ENCODE results near the gene ZDHHC15. TPM values are rescaled to one million over a fixed set of nuclear protein-coding genes. Genes with fewer than 3 reads are reported as not detected.
"Not testable (repeated sequence)": the region's sequence is repeated elsewhere in the genome, so short reads cannot be mapped to it uniquely, and the experiment has no call there.

The ZDHHC15 gene
- 1.6 TPM for polyA plus RNA-seq (2012; ENCODE audit: insufficient read depth, insufficient read length)

DNA sequence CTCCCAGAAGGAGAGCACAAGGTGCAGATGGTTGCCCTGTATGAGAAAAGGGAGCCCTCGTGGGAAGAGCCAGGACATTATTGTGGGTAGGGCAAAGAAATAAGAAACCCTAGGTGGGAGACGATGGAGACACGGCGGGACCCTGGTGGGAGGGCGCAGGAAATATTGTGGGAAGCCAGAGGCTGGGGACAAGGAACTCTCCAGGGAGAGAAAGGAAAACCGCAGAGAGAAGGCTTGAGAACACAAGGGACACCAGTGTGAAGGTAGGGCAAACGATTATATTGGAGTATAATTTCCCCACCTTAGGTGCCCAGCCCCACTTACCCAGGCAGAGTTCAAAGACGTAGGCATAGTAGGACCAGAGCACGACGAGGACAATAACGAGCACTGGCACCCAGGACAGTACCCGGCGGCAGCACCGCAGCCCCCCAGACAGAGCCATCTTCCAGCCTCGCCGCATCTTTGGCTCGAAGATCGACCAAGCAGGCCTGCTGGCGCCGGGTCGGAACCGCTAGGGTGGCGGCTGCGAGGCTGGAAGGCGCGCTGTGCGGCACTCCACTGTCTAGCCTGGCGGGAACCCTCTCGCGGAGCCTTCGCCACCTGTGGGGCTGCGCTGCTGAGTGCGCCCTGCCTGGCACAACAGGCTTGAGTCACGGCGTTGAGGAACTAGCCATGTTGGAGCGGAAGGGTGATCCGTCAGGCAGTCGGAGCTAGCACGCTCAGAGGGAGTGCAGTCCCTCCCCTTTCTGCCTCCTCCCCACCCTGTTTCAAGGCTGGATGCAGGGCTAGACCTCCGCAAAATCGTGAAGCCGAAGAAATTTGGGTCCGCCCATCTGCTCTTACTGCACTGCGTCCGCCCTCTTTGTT lies at the start of gene ZDHHC15:
TSS of gene ZDHHC15 (minus strand) at position 473 of the 867 bp plus-strand sequence. CDS start at position 460, 13 bp downstream.
- peak within 1 kb of the TSS; percentile 69 for H3K4me3 ChIP-seq (ENCODE audit: low read length)
- DNase-seq (ENCODE audit: low read depth, low spot score) = peak; percentile 66

GRCh38 chrX:75560544-75560943 lies 37.7 kb upstream of the ZDHHC15 start:
- not testable (repeated sequence) for H3K4me3 ChIP-seq (ENCODE audit: low read length); DNase-seq (ENCODE audit: low read depth, low spot score)

GRCh38 chrX:75547783-75548182 lies 24.9 kb upstream of the ZDHHC15 start:
- peak; percentile 91 for DNase-seq (ENCODE audit: low read depth, low spot score)
- H3K4me3 ChIP-seq (ENCODE audit: low read length) = no peak overlapping the region

- no peak overlapping the region for H3K4me3 ChIP-seq (ENCODE audit: low read length)
- DNase-seq (ENCODE audit: low read depth, low spot score) = no peak
These were observed 24.1 kb upstream of the ZDHHC15 start for GRCh38 chrX:75546724-75547511.

GRCh38 chrX:75544786-75545185 lies 21.9 kb upstream of the ZDHHC15 start:
- no peak for DNase-seq (ENCODE audit: low read depth, low spot score)
- no peak overlapping the region for H3K4me3 ChIP-seq (ENCODE audit: low read length)

DNA sequence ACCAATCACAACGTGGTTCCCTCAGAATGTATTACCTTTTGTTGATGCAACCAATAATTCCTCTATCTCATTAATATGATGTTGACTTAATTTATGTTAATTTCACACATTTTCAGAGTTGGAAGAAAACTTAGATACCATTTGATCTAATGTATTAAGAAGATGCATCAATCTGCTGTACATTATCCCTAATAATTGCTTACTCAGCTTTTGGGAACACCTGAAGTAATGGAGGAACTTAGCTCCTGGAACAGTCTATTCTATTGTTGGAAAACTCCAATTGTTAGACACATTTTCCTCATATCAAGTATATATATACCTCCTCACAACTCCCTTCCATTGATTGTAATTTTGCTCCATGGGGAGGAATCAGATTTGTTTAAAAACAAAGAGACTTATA lies 38.9 kb downstream of the ZDHHC15 start:
- H3K4me3 ChIP-seq (ENCODE audit: low read length) = no peak overlapping the region

DNA sequence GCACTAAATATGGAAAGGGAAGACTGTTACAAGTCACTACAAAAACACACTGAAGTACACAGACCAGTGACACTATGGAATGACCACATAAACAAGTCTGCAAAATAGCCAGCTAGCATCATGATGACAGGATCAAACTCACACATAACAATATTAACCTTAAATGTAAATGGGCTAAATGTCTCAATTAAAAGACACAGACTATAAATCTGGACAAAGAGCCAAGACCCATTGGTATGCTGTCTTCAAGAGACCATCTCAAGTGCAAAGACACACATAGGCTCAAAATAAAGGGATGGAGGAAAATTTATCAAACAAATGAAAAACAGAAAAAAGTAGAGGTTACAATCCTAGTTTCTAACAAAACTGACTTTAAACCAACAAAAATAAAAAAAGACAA lies 61.1 kb downstream of the ZDHHC15 start:
- H3K4me3 ChIP-seq (ENCODE audit: low read length); DNase-seq (ENCODE audit: low read depth, low spot score): not testable (repeated sequence)

More for the DNA sequence above, 38.9 kb downstream of the ZDHHC15 start:
- DNase-seq (ENCODE audit: low read depth, low spot score) = no peak

DNA sequence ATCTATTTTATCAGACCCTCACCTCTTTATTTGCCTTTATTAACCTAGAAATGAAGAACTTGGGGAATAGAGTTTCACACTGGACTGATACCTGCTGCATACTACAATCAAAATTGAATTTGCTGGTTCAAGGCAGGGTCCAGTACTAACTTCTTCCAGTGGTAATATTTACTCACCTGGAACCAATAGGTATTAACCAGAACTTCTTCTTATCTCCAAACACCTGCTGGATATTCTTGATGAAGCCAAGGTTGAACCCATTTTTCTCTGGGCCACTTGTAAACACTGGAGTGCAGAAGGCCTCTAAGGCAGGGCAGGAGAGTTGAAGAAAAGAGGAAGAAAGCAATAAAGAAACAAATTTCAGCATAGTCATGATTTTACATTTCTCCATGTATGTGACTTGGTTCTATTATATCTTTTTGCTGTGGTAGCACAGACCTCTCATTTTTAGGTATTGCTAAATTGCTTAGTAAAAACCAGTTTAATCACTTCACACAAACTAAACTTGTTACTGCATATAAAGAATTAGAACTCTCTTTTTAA lies 101.1 kb downstream of the ZDHHC15 start:
- no peak overlapping the region for H3K4me3 ChIP-seq (ENCODE audit: low read length)

DNA sequence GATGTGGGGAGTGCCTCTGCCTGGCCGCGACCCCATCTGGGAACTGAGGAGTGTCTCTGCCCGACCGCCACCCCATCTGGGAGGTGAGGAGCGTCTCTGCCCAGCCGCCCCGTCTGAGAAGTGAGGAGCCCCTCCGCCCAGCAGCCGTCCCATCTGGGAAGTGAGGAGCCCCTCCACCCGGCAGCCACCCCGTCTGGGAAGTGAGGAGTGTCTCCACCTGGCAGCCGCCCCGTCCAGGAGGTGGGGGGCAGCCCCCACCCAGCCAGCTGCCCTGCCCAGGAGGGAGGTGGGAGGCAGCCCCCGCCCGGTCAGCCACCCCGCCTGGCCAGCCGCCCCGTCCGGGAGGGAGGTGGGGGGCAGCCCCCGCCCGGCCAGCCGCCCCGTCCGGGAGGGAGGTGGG lies 115.7 kb downstream of the ZDHHC15 start:
- not testable (repeated sequence) for DNase-seq (ENCODE audit: low read depth, low spot score)

More for the DNA sequence above, 101.1 kb downstream of the ZDHHC15 start:
- DNase-seq (ENCODE audit: low read depth, low spot score) = no peak

DNA sequence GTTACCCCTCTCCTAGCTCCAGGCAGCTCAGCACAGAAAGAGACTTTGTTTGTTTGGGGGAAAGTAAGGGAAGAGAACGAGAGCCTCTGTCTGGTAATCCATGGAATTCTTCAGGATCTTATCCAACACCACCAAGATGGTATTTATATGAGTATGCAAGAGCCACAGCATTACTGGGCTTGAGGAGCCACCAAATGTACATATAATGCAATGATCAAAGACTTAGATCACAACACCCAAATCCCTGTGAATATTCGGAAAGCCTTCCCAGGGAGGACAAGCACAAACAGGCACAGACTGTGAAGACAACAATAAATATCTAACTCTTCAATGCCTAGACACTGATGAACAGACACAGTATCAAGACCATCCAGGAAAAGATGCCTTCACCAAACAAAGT lies 132.4 kb downstream of the ZDHHC15 start:
- DNase-seq (ENCODE audit: low read depth, low spot score) = no peak
- no peak overlapping the region for H3K4me3 ChIP-seq (ENCODE audit: low read length)

More for the DNA sequence above, 115.7 kb downstream of the ZDHHC15 start:
- not testable (repeated sequence) for H3K4me3 ChIP-seq (ENCODE audit: low read length)

DNA sequence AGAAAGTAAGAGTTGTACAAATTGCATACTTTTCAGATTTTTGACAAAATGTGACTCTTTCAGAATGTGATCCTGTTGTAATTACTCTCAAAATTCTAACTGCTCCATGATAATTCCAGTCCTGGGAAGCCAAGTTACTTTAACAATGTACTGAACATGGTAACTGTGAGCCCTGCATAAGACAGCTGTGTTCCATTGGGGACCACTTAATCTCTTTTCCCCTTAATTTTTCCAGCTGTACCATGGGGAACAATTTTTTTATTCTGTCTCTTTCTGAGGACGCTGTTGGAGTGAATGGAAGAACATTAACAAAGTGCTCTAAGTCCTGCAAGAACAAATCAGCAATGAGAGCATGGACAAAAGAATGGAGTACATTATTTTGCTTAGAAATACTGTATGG lies 153.1 kb downstream of the ZDHHC15 start:
- H3K4me3 ChIP-seq (ENCODE audit: low read length) = no peak overlapping the region
- DNase-seq (ENCODE audit: low read depth, low spot score) = no peak

DNA sequence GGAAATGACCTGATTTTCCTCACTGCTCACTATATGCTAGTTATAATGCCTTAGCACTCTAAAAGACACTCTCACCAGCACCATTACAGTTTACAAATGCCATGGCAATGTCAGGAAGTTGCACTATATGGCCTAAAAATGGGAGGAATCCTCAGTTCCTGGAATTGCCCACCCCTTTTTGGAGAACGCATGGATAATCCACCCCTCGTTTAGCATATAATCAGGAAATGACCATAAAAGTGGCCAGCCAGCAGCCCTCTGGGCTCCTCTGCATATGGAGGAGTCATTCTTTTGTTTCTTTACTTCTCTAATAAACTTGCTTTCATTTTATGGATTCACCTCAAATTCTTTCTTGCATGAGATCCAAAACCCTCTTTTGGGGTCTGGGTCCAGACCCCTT lies 156.0 kb downstream of the ZDHHC15 start:
- no peak for DNase-seq (ENCODE audit: low read depth, low spot score)
- H3K4me3 ChIP-seq (ENCODE audit: low read length) = no peak overlapping the region

- no peak for DNase-seq (ENCODE audit: low read depth, low spot score)
- no peak overlapping the region for H3K4me3 ChIP-seq (ENCODE audit: low read length)
These were observed 157.4 kb downstream of the ZDHHC15 start for GRCh38 chrX:75365243-75365975.

DNA sequence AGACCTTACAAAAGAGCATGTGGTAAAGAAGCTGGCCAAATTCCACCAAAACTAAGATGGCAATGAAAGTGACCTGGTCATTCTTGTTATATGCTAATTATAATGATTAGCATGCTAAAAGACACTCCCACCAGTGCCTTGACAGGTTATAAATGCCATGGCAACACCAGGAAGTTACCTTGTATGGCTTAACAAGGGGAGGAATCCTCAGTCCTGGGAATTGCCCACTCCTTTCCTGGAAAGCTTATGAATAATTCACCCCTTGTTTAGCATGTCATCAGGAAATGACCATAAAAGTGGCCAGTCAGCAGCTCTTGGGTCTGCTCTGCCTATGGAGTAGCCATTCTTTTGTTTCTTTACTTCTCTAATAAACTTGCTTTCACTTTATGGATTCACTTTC lies 161.0 kb downstream of the ZDHHC15 start:
- no peak overlapping the region for H3K4me3 ChIP-seq (ENCODE audit: low read length)
- no peak for DNase-seq (ENCODE audit: low read depth, low spot score)

DNA sequence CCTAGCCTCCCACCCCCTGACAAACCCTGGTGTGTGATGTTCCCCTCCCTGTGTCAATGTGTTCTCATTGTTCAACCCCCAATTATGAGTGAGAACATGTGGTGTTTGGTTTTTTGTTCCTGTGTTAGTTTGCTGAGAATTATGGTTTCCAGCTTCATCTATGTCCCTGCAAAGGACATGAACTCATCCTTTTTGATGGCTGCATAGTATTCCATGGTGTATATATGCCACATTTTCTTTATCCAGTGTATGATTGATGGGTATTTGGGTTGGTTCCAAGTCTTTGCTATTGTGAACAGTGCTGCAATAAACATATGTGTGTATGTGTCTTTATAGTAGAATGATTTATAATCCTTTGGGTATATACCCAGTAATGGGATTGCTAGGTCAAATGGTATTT lies 174.2 kb downstream of the ZDHHC15 start:
- not testable (repeated sequence) for DNase-seq (ENCODE audit: low read depth, low spot score); H3K4me3 ChIP-seq (ENCODE audit: low read length)

- H3K4me3 ChIP-seq (ENCODE audit: low read length) = no peak overlapping the region
- DNase-seq (ENCODE audit: low read depth, low spot score) = no peak
These were observed 185.3 kb downstream of the ZDHHC15 start for GRCh38 chrX:75337525-75337924.

DNA sequence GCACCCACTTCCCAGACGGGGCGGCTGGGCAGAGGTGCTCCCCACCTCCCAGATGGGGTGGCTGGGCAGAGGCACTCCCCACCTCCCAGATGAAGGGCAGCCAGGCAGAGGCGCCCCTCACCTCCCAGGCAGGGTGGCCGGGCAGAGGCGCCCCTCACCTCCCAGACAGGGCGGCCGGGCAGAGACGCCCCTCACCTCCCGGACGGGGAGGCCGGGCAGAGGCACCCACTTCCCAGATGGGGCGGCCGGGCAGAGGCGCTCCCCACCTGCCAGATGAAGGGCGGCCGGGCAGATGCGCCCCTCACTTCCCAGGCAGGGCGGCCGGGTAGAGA lies 187.7 kb downstream of the ZDHHC15 start:
- no peak for DNase-seq (ENCODE audit: low read depth, low spot score)
- no peak overlapping the region for H3K4me3 ChIP-seq (ENCODE audit: low read length)

- DNase-seq (ENCODE audit: low read depth, low spot score); H3K4me3 ChIP-seq (ENCODE audit: low read length): not testable (repeated sequence)
These were observed 188.3 kb downstream of the ZDHHC15 start for GRCh38 chrX:75334407-75335126.

- no peak overlapping the region for H3K4me3 ChIP-seq (ENCODE audit: low read length)
- DNase-seq (ENCODE audit: low read depth, low spot score) = no peak
These were observed 195.2 kb downstream of the ZDHHC15 start for GRCh38 chrX:75327607-75328006.
